ENCODE measurements around the gene C4orf36.

The C4orf36 gene

GRCh38 chr4:86910820-86911684, 18.8 kb upstream of the C4orf36 start:
- TF ChIP-seq CTCF (IDR thresholded peaks at IDR 0.05; ENCODE audit: insufficient read depth, low read depth, low read length, missing control alignments), result no peak
- no peak overlapping the region for H3K4me3 ChIP-seq (ENCODE audit: low read length)
- peak; percentile 18 for DNase-seq (ENCODE audit: low read depth)

GRCh38 chr4:86910369-86910768, 18.1 kb upstream of the C4orf36 start:
- H3K4me3 ChIP-seq (ENCODE audit: low read length), result no peak overlapping the region
- TF ChIP-seq CTCF (IDR thresholded peaks at IDR 0.05; ENCODE audit: insufficient read depth, low read depth, low read length, missing control alignments), result peak; percentile 13
- no peak for DNase-seq (ENCODE audit: low read depth)

GRCh38 chr4:86909546-86910295, 17.5 kb upstream of the C4orf36 start:
- TF ChIP-seq CTCF (IDR thresholded peaks at IDR 0.05; ENCODE audit: insufficient read depth, low read depth, low read length, missing control alignments), result no peak
- no peak overlapping the region for H3K4me3 ChIP-seq (ENCODE audit: low read length)
- DNase-seq (ENCODE audit: low read depth), result no peak

GRCh38 chr4:86908251-86908657, 16.0 kb upstream of the C4orf36 start:
- no peak overlapping the region for H3K4me3 ChIP-seq (ENCODE audit: low read length)
- DNase-seq (ENCODE audit: low read depth), result no peak
- no peak for TF ChIP-seq CTCF (IDR thresholded peaks at IDR 0.05; ENCODE audit: insufficient read depth, low read depth, low read length, missing control alignments)

GRCh38 chr4:86901864-86902263, 9.6 kb upstream of the C4orf36 start:
- TF ChIP-seq CTCF (IDR thresholded peaks at IDR 0.05; ENCODE audit: insufficient read depth, low read depth, low read length, missing control alignments), result no peak
- no peak overlapping the region for H3K4me3 ChIP-seq (ENCODE audit: low read length)
- no peak for DNase-seq (ENCODE audit: low read depth)

- DNase-seq (ENCODE audit: low read depth), result peak; percentile 47
- H3K4me3 ChIP-seq (ENCODE audit: low read length), result no peak overlapping the region
- peak; percentile 59 for TF ChIP-seq CTCF (IDR thresholded peaks at IDR 0.05; ENCODE audit: insufficient read depth, low read depth, low read length, missing control alignments)
Observed at GRCh38 chr4:86898562-86898961, 6.3 kb upstream of the C4orf36 start.
